ENCODE measurements around the gene SLC9A3.
"Not testable (repeated sequence)": the region's sequence is repeated elsewhere in the genome, so short reads cannot be mapped to it uniquely, and the experiment has no call there.

The SLC9A3 gene

DNA sequence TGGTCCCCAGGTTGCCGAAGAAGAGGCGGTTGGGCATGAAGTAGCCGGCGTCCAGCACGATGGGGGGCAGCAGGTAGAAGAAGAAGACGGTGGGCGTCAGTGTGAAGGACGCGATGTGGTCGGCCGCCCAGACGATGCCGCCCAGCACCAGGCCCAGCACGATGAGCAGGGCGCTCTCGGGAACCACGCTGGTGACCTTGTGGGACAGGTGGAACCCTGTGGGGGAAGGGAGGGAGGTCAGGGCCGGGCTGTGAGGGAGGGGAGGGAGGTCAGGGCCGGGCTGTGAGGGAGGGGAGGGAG, 32.4 kb downstream of the SLC9A3 start:
- no peak for DNase-seq

DNA sequence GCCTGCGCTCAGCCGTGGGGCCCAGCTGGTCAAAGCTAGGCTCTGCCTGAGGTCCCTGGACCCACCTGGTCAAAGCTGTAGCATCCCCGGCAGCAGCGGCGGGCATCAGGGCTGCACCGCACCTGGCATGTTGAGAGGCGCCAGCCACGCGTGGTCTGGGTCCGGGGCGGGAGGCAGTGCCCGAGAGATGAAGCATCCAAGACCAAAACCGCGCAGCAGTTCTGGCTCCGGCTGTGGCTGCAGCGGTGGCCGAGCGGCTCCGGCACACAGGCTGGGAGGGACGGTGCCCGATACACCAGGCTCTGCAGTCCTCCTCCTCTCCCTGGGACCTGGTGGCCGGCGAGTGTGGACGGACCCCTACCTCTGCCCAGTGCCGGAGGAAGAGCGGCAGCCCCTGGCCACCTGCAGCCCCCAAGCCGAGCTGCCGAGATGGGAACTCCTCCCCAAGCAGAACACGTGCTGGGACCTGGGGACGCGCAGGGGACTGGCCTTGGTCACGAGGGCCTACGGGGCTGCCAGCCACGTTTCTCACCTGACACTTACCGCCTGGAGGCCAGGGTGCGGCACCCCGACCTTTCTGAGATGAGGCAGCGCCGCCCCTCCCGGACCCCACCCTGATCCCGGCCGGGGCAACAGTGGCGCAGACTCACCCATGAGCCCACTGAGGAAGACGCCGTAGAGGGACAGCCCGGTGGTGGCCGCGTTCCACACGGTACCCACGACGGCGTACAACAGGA, 33.0 kb downstream of the SLC9A3 start:
- DNase-seq = no peak

DNA sequence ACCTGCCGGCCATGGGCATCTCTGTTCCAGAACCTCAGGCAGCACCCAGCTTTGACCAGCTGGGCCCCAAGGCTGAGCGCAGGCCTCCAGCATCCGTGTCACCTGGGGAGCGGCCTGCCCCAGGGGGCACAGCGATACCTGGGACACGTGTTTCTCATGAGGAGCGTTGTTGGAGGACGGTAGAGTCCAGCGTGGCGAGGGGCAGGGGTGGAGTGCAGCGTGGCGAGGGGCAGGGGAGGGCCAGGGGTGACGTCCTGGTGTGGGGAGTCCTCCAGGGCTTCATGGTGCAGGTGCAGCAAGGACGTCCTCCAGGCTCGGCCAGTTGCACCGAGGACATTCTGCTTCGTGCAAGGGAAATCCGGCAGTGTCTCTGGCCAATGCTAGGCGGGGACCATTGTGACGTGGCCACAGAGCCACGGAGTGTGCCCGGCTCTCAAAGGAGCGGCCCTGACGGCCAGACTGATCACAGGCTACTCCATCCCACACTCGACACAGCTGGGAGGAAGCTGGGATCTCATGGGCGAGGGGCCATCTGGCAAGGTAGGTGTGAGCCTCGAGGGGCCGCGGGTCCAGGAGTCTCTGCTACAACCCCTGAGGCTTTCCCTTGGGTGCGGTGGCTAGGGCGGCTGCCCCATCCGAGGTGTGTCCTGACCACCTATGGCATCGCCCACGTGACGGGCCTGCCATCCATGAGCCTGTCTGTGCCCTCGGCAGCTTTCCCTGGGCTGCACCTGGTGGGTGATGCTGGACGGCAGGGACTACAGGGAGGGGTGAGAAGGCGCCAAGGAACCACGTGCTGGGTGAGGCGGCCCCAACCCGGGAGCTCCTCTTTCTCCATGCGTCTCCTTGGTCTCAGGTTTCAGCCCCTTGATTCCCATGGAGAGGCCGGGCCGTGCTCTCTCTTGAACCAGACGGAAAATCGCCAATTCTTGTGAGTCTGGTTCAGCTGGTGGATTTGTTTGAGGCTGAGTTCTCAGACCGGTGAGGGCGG, 33.8 kb downstream of the SLC9A3 start:
- DNase-seq = no peak

DNA sequence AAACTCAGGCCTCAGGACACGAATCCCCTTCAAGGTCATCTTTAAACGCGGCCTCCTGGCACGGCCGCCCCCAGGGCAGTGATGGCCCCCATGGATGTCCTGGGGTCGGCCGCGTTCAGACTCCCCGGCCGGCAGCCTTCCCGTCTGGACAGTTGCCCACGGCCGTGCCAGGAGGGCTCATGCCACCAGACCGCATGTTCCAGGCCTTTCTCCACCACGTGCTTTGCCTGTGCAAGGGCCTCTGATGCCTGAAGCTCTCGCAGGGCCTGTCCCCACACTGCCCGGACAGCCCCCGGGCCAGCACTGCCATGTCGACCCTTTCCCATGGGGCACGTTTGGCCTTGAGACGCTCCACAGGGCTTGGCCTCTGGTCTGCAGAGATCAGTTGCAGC, 34.6 kb downstream of the SLC9A3 start:
- DNase-seq = no peak

DNA sequence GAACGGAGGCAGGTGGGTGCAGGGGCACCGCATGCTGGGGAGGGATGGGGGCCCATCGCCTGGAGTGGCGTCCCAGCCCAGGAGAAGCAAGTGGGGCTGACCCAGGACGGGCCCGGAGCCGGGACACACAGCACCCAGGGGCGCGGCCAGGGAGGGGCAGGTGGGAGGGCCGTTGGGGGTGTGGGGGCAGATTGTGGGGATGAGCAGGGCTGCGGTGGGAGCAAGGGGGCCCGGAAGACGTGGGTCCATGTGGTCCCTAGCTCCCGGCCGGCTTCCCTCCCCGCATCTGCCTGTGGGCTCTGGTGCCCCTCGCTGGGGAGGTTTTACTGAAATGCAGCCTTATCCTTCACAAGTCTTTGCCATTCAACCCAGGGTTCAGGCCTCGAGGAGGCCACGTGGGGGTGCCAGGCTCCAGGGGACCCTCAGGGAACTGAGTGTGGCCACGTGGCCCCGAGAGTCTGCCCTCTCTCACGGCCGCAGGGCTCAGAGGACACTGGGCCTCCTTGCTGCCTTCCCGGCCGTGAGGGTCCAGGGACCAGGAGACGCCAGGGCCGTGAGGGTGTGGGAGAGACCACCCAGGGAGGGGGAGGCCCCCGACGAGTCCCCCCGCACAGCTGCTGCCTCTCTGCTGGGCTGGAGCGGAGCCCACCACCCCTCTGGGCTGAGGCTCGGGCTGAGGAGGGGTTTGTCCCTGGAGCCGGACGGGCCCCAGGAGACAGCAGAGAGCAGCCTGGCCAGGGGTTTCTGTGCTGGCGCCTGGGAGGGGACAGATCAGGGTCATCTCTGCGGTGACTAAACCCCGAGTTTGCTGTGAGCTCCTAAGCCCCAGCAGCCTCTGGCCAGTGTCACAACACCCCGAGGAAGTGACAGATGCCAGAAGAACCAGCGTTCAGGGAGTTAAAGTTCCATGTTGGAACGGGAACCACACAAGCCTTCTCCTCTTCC, 35.2 kb downstream of the SLC9A3 start:
- no peak for DNase-seq

DNA sequence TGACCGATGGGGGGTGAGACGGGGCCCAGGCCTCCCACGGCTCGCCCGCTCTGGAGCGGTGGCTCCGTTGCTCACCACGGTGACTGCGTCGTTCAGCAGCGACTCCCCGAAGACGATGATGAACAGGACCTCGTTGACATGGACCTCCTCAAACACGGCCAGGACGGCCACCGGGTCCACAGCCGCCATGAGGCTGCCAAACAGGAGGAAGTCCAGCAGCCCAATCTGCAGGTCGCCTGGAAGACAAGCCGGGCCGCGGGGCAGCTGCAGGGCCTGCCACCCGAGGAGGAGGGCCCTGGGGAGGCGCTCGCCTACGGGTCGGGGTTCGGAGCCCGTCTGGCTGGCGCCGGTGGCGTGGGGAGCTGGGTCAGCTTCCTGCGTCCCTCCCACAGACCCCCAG, 36.0 kb downstream of the SLC9A3 start:
- no peak for DNase-seq

DNA sequence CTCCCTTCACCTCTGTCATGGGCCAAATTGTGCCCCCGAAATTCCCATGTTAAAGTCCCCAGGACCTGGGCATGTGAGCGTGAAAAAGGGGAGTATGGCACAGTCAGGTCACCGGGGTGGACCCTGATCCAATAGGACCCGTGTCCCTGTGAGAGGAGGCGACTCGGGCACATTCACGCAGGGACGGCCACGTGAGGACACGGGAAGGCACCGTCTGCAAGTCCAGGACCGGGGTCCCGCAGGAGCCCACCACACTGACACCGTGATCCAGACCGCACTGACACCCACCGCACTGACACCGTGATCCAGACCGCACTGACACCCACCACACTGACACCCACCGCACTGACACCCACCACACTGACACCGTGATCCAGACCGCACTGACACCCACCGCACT, 37.7 kb downstream of the SLC9A3 start:
- DNase-seq = not testable (repeated sequence)

DNA sequence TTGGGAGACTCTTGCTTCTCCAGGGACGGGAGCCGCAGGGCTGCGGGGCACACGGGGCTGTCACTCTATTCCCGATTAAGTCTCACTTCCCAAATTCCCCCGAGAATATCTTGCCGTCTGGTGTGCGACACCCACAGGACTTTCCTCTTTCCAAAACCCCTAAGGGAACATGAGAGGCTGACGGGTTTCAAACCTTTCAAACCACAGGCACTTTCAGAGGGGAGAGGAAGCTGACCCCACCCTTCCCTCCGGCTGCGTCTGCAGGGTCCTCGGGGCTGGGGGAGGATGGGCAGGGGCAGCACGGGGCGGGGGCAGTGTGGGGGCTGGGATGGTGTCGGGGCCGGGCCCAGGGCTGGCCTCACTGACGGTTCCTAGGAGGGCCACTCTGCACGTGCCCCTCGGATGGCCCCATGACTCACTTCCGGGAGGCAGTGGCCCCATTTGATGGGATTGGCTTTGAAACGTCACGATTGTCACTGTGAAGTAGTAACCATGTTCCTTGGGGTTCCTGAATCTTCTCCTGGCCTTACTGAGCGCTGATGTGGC, 38.2 kb downstream of the SLC9A3 start:
- DNase-seq = no peak

DNA sequence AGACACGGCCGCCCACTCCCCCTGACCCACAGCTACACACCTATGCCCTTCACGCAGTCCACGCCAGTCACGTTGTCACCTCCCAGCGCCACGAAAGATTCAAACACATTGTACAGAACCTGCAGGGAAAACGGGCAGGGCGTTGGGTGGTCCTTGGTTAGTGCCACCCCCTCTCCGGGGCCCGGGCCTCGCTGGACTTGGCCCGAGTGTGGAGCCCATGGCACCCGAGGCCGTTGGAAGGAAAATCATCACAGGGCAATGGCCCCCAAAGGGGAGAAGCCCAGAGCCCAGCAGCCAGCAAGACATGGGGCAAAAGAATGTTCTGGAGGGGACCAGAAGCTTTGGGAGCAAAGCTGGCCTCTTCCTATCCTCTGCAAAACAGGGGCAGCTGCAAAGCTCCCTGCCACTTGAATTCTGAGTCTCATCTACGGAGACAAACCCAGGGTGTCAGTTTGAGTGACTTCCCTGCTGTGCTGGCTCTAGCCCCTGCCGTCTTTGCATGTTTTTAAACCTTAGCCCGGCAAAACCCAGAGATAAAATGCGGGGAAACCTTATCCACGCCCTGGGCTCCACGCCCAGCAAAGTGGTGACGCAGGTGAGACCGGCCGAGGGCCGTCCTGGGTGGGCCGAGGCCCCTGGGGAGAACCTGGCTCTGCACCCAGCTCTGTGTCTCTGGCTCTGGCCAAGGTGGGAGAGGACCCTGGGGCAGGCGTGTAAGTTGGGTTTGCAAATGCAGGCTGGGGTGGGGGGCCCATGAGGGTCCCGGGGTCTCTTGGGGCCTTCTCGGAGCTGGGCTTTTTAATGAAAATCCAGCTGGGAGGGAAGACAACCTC, 38.9 kb downstream of the SLC9A3 start:
- no peak for DNase-seq

DNA sequence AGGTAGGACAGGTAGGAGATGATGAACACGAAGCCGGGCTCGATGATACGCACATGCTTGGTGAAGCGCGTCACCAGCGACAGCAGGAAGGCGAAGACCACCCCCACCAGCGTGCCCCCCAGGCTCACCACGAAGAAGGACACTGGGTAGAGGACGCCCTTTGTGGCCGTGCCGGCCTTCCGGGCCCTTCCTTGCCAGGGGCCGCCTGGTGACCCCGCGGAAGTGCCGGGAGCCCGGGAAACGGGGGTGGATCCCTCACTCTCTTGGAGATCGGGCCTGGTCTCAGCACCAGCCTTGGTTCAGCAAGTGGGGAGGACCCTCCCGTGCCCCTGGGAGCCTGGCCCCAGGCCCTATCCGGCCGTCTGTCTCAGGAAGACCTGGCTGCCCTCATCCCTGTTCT, 39.7 kb downstream of the SLC9A3 start:
- no peak for DNase-seq

DNA sequence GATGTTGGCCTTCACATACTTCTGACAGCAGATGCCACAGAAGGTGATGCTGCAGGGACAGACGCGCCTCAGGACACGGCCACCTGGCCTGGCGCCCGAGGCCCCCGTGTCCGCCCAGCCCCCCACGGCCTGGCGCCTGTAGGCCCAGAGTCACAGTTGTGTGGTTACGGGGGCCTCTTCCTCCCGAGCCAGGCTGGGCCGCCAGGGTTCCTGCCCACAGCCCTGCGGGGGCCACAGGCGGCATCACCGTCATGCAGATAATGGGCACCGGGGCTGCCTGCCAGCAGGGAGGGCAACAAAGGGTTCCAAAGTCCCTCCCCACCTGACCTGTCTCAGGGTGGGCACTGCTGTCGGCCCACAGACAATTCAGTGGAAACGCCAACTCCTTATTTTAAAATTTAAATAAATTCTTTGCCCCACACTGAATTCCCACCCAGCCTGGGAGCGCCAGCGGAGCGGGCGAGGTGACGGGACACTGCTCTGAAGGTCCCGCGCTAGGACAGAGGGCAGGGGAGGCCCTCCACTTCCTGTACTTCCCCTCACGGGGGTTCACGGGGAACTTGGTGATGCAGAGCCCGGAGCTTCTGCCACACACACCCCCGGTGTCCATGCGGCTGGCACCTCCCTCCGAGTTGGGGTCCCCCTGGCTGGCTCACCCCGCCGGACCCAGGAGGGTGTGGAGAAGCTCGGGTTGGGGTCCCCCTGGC, 40.7 kb downstream of the SLC9A3 start:
- no peak for DNase-seq

DNA sequence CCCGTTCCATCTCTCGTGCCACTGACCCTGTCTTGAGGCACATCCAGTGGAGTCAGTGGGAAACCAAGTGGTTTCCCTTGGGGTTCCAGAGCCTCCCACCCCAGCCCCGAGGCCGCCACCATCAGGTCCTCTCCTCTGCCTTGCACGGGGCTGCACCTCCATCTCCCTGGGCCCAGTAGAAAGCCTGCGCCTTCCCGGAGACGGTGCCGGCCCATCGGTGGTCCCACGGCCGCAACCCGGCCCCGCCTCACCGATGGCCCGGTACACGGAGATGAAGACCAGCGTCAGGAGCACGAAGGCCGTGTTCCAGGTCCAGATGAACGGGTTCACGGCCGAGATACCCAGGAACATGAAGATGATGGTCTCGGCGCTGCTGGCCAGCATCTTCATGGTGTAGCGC, 41.2 kb downstream of the SLC9A3 start:
- no peak for DNase-seq

DNA sequence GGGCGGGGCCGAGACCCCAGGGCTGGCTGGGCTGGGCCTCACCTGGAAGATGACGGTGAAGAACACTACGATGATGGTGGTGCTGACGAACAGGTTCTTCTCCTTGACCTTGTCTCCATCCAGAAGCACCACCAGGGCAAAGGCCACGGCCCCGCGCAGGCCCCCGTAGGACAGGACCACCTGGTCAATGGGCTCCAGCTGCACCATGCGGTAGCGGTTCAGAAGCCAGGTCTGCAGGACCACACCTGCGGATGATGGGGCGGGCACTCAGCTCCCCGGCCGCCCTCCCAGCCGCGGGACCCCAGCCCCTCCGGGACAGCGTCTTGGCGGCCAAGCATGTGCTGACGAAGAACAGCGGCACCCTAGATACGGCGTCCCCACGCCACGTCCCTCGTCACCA, 41.7 kb downstream of the SLC9A3 start:
- no peak for DNase-seq

DNA sequence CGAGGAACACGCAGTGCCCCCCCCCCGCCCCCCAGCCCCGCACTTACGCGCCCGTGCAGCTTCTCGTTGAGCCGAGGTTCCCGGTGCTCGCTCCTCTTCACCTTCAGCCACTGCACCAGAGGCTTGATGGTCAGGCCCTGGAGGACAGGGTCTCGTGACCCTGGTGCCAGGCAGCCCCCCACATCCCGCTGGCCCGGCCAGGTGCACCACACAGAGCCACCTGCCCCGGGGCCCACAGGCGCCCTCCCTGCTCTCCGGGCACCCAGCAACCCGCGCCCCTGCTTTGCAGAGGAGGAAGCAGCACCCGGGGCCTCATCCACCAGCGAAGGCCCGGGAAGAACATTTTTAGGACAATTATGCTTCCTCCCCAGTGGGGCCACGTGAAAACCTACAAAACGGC, 42.2 kb downstream of the SLC9A3 start:
- no peak for DNase-seq

DNA sequence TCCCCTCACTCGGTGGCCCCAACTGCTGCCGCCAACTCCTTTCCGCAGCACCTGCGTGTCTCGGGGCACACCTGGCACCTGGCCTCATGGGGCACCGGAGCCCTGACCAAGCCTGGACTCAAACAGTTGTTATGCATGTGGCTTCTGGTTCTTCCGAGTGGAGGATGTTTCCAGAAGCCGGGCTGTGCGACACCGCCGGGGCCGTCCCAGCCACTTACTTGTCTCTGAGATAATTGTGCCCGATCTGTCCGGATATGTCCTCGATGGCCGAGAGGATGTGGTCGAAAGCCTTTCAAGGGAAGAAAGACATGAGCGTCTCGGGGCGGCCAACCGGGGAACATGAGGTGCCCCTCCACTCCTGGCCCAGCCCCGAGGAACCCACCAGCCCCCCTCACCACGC, 42.9 kb downstream of the SLC9A3 start:
- no peak for DNase-seq

DNA sequence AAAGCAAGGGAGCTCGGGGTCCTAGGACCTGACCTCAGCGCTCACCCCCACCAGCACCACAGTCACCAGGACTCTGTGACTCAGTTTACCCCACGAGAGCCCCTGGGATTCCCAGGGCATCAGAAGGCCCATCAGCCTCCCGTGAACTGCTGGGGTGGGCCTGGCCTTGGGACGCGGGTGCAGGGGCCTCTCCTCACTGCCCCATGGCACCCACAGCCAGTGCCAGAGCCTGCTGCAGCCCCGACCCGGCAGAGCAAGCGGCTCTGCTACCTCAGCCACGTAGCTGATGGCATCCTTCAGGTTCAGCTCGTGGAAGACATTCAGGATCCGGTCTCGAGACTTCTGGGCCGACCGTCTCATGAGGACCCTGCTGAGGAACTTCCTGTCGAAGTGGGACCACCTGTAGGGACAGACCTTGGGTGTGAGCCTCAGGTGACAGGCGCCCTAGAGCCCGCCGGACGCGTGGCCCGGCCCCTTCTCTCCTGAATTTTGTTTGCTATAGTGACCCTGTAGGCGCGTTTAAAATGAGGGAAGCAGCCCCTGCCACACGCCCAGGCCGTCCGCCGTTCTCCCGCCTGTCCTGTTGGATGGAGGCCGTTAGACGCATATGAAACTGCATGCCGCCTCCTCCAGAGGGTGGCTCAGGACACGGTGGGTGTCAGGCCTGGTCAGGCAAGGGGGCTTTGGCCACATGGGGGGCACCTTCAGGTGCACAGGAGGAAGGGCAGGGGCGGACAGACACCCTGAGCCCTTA, 44.5 kb downstream of the SLC9A3 start:
- DNase-seq = no peak

DNA sequence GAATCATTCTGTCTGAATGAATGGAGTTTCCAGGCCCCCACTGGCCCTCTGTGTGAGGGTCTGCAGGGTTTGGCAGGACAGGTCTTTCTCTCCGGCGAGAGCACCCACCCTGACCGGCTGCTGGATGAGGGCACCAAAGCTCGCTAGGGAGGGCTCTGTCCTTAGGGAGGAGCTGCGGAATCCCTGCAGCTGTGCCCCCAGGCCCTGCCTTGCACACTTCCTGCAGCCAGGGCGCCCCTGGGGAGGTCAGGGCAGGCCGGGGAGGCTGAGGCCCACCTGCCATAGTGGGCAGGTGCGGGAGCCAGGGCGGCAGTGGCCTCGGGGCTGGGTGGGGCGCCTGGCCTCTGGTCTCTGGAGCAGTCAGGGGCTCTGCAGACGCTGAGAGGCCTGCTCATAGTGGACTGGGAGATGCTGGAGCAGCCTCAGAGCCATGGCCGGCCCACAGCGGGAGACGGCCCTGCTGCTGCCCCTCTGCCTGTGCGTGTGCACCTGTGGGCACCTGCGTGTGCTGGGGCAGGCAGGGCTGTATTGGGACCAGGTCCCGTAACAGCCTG, 45.2 kb downstream of the SLC9A3 start:
- DNase-seq = no peak

DNA sequence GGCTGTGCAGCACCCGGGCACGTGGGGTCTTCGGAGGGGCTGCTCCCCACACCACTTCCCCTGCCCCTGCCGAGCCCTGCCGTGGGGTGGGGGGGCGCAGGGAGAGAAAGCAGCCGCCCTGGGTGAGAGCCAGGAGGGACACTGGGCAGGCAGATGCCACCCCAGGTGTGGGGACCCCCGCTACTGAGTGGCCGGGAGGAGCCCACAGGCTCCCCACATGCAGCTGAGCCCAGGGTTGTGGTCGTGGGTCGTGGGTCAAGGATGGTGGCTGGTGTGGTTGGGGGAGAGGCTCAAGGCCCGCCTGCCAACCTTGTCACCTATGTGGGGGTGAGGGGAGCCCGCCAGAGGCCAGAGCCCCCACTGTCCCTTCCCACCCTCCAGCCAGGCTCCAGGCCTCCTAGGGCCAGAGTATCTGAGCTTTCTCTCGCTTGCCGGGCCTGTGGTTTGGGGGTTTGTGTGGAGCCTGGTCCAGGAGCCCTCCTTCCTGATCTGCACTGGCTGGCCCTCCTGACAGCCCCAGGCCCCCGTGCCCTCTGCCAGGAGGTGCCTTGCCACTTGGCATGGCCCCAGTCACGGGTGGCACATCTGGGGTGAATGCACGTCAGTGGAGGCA, 45.8 kb downstream of the SLC9A3 start:
- DNase-seq = no peak
